ENCODE results near the gene CAPN10.

The CAPN10 gene

DNA sequence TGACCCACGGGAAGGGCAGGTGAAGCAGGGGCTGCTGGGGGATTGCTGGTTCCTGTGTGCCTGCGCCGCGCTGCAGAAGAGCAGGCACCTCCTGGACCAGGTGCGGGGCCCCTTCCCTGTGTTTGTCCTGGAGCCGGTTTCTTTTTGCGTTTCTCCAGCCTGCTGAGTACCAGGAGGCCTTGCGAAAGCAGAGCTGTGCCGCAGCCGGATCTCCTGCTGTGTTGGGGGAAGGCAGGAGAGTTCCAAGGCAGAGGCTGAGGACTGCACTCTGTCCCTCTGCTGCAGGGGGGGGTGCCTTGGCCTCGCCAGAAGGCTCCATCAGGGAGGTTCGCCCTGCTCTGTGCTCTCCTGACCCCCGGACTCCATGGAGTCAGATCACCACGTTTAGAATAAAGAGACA lies 2.8 kb downstream of the CAPN10 start:
- TF ChIP-seq, protein P1, sequence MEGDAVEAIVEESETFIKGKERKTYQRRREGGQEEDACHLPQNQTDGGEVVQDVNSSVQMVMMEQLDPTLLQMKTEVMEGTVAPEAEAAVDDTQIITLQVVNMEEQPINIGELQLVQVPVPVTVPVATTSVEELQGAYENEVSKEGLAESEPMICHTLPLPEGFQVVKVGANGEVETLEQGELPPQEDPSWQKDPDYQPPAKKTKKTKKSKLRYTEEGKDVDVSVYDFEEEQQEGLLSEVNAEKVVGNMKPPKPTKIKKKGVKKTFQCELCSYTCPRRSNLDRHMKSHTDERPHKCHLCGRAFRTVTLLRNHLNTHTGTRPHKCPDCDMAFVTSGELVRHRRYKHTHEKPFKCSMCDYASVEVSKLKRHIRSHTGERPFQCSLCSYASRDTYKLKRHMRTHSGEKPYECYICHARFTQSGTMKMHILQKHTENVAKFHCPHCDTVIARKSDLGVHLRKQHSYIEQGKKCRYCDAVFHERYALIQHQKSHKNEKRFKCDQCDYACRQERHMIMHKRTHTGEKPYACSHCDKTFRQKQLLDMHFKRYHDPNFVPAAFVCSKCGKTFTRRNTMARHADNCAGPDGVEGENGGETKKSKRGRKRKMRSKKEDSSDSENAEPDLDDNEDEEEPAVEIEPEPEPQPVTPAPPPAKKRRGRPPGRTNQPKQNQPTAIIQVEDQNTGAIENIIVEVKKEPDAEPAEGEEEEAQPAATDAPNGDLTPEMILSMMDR (IDR thresholded peaks at IDR 0.05; ENCODE audit: low read depth, low read length) = no peak
- H3K4me3 ChIP-seq (ENCODE audit: low read depth, low read length) = no peak overlapping the region

DNA sequence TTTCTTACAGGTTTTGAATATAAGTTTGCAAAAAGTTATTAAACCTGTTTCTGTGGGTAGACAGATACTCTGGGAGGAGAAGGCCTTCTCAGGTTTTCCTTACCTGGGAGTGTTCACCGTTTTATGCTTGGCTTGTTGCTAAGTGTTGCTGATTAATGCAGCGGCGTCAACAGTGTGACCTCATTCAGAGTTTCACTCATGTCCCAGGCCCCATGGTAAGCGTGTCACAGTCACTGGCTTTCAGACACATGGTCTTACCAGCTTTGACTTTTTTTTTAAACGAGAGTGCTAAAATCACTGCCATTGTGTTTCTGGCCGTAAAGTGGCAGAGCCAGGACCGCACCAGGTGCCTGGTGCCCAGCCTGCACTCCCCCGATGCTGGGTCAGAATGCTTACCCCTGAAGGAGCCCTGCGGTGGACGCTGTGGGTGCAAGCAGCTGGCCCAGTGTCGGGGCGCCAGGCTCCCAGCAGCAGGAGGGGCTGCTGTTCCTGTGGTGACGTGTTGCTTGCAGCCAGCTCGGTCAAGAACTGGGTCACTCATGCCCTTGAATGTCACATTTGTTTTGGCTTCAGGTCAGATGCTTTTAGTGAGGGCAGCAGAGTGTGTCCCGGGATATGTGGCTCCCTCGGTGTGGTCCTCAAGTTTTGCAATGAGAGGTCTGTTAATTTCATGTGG lies 3.5 kb downstream of the CAPN10 start:
- TF ChIP-seq, protein P1 (IDR thresholded peaks at IDR 0.05; ENCODE audit: low read depth, low read length) = no peak
- H3K4me3 ChIP-seq (ENCODE audit: low read depth, low read length) = no peak overlapping the region

DNA sequence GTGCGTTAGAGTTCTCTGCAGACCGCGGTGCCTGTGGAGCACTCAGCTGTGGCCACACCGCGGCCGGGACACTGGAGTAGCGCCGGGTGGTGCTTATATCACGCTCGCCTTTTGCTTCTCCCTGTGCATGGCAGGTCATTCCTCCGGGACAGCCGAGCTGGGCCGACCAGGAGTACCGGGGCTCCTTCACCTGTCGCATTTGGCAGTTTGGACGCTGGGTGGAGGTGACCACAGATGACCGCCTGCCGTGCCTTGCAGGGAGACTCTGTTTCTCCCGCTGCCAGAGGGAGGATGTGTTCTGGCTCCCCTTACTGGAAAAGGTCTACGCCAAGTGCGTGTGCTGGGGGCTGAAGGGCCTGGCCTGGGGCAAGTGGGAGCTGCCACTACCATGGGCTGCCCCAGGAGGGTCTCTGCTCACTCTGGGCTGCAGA lies 4.2 kb downstream of the CAPN10 start:
- TF ChIP-seq, protein P1 (IDR thresholded peaks at IDR 0.05; ENCODE audit: low read depth, low read length) = no peak
- no peak overlapping the region for H3K4me3 ChIP-seq (ENCODE audit: low read depth, low read length)

DNA sequence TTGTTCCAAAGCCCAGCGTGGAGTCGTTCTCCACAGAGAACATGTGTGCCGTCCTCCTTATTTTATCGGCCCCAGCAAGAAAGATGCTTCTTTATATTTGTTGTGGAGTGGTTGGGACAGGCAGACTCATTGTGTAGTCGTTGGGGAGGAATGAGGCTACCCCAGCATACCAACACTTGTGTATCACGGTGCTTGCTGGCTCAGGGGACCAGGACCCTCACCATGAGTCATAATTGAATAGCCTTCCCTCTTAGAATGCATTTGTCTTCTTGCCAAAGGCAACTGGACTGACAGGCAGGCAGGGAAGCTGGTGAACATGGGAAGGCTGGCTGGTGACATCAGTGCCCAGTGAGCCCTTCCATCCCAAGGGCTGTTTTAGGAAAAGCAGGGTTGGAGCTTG lies 4.7 kb downstream of the CAPN10 start:
- TF ChIP-seq, protein P1 (IDR thresholded peaks at IDR 0.05; ENCODE audit: low read depth, low read length) = no peak
- H3K4me3 ChIP-seq (ENCODE audit: low read depth, low read length) = no peak overlapping the region

DNA sequence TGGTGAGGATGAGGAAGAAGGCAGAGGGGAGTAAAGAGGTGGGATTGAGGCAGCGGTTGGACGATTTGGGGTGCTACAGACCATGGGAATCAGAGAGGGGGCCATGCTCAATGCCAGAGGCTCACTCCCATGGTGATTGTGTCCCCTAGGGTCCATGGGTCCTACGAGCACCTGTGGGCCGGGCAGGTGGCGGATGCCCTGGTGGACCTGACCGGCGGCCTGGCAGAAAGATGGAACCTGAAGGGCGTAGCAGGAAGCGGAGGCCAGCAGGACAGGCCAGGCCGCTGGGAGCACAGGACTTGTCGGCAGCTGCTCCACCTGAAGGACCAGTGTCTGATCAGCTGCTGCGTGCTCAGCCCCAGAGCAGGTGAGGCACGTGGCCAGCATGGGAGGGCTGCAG lies 5.2 kb downstream of the CAPN10 start:
- H3K4me3 ChIP-seq (ENCODE audit: low read depth, low read length) = no peak overlapping the region

DNA sequence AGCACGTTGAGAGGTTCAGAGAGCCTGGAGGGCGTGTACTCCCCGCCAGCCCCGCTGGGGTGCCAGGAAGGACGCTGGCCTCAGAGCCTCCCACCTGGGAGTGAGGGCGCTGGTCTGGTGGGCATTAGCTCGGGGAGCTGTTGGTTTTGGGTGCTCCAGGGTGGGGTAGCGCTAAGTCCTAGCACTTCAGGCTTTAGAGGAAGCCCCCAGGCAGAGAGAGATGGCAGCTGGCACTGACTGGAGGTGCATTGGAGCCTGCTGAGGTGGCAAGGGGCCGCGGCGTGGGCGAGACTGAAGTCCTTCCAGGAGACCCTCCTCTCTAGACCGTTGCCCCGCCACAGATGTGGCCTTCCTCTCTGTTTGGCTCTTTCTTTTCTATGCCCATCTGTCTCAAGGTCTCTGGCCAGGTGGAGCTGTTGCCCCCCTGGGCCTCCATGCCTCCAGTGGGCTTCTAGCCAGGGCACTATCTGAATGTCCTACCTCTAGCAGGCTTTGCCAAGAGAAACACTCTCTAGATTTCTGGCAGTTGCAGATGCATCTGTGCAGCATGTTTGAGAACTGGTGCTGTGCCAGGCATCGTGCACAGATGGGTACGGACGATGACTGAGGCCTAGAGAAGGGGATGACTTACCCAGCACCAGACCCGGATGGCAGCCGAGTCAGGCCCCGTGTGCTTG lies 6.6 kb downstream of the CAPN10 start:
- TF ChIP-seq, protein P1 (IDR thresholded peaks at IDR 0.05; ENCODE audit: low read depth, low read length) = no peak
- no peak overlapping the region for H3K4me3 ChIP-seq (ENCODE audit: low read depth, low read length)

More for the DNA sequence above, 5.2 kb downstream of the CAPN10 start:
- TF ChIP-seq, protein P1 (IDR thresholded peaks at IDR 0.05; ENCODE audit: low read depth, low read length) = no peak

DNA sequence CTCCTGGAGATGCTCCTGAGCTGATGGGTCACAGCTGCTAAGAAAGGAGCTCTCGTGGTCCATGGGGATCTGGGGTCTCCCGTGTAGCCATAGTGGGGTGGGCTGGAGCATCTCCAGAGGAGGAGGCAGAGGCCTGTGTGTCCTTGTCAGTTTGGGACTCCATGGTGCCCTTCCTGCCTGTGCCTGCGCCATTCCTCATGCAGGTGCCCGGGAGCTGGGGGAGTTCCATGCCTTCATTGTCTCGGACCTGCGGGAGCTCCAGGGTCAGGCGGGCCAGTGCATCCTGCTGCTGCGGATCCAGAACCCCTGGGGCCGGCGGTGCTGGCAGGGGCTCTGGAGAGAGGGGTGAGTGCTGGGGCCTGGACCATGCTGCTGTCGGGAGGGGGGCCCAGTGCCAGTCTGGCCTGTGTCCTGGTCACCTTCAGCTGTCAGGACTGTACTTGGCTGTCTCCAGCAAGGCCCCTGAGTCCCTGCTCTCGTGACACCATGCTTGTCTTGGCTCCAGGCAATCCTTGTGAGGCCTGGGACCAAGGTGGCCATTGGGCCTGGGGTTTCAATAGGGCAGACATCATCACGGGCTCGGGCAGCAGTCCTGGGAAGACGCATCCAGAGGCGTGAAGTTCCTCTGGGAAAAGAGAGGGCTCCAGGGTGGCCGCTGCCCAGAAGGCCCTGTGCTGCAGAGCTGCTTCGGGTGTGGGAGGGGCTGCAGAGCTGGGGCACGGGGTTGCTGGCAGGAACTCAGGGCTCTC lies 7.3 kb downstream of the CAPN10 start:
- no peak overlapping the region for H3K4me3 ChIP-seq (ENCODE audit: low read depth, low read length)

More for the DNA sequence above, 7.3 kb downstream of the CAPN10 start:
- TF ChIP-seq, protein P1 (IDR thresholded peaks at IDR 0.05; ENCODE audit: low read depth, low read length) = no peak

Data from WI38 (cell line).